ENCODE results near the gene RNF138.

RNF138 gene

DNA sequence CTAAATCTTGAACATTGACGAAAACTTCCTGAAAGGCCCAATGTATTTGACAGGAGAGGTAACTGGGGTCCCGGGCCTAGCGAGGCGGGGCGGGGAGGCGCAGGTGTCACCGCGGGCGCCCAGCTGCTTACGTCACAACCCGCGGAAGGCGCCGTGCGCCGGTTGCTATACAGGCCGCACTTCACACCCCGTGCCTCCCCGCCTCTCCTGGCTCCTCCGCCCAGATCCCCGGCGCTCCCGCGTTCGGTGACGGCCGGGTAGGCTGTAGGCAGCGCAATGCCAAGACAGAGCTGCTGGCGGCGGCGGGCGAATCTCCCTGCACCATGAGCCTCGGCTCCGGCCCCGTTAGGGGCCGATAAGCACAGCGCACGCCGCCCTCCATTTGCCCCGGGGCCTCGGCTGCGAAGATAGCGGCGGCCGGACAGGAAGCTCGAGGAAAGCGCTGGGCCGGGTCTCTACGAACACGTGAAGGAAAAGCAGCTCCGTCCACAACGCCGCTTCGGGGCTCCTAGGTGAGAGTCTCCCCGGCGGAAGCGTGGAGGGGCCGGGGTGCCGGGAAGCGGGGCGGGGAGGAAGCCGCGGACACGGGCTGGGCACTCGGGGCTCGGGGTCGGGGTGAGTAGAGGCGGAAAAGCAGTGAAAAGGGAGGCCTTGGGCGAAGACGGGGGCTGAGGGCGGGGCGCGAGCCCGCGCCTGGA lies at the start of gene RNF138:
Gene RNF138, plus strand, starts transcription at position 151 of the 698 bp plus-strand sequence. CDS start 903 bp downstream, outside the sequence.
- Histone ChIP-seq H3K9me3 (ENCODE audit: control insufficient read depth, insufficient read depth, low read length) (no peaks in the 10 kb centered on the region), H3K36me3 (ENCODE audit: control insufficient read depth, low read length) (peaks cover 42% of the 10 kb centered on the region), H3F3A (ENCODE audit: control insufficient read depth, insufficient read depth) (peaks cover 6% of the 10 kb centered on the region), H3K4me2 (ENCODE audit: low read length) (peak within 1 kb of the TSS; percentile 92), H3K4me3 (ENCODE audit: low read length) (peak within 1 kb of the TSS; percentile 76), H3K9me2 (replicated peaks; ENCODE audit: control insufficient read depth, low read length) (no peaks in the 10 kb centered on the region), H3K27me3 (ENCODE audit: control insufficient read depth, low read length) (no peaks in the 10 kb centered on the region), H4K20me1 (ENCODE audit: control insufficient read depth, insufficient read depth, low read depth, low read length) (peaks cover 24% of the 10 kb centered on the region), H3K27ac (ENCODE audit: low read depth, low read length) (peak within 1 kb of the TSS; percentile 94), H3K4me1 (ENCODE audit: control insufficient read depth, low read length) (peaks cover 24% of the 10 kb centered on the region), H3K79me2 (ENCODE audit: control insufficient read depth, low read length) (peaks cover 44% of the 10 kb centered on the region)
- no peak for TF ChIP-seq EZH2phosphoT487 (IDR thresholded peaks at IDR 0.05; ENCODE audit: borderline replicate concordance, low read length)
- TF ChIP-seq, protein P1, sequence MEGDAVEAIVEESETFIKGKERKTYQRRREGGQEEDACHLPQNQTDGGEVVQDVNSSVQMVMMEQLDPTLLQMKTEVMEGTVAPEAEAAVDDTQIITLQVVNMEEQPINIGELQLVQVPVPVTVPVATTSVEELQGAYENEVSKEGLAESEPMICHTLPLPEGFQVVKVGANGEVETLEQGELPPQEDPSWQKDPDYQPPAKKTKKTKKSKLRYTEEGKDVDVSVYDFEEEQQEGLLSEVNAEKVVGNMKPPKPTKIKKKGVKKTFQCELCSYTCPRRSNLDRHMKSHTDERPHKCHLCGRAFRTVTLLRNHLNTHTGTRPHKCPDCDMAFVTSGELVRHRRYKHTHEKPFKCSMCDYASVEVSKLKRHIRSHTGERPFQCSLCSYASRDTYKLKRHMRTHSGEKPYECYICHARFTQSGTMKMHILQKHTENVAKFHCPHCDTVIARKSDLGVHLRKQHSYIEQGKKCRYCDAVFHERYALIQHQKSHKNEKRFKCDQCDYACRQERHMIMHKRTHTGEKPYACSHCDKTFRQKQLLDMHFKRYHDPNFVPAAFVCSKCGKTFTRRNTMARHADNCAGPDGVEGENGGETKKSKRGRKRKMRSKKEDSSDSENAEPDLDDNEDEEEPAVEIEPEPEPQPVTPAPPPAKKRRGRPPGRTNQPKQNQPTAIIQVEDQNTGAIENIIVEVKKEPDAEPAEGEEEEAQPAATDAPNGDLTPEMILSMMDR (IDR thresholded peaks at IDR 0.05; ENCODE audit: low read depth, low read length, poor library complexity, severe bottlenecking), result no peak

DNA sequence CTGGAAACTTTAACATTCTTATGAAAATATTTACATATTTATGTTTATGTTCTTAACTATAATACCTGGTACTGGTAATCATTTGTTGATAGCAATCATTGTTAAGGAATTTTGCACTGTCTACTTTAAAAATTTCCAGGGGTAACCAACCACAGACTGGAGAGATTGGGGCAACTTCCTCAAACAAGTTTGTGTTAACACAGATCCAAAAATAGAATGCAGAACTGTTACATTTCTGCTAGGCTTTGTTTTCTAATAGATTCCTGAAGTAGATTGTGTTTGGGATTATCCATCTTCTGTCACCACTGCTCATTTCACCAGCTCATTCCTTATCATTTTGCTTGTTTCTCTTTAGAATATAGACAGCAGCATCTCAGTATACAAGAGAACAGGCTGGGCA lies 49.3 kb upstream of the RNF138 start:
- H3K4me1 ChIP-seq (ENCODE audit: control insufficient read depth, low read length), result peaks cover 26% of the 10 kb centered on the region
- no peaks in the 10 kb centered on the region for H3K36me3 ChIP-seq (ENCODE audit: control insufficient read depth, low read length)
- no peaks in the 10 kb centered on the region for H3K79me2 ChIP-seq (ENCODE audit: control insufficient read depth, low read length)
- H3F3A ChIP-seq (ENCODE audit: control insufficient read depth, insufficient read depth), result no peaks in the 10 kb centered on the region
- H3K4me2 ChIP-seq (ENCODE audit: low read length), result peak overlapping the region; percentile 35; the same call in 1 of the 2 replicates
- H3K27me3 ChIP-seq (ENCODE audit: control insufficient read depth, low read length), result peaks cover 8% of the 10 kb centered on the region
- H3K4me3 ChIP-seq (ENCODE audit: low read length), result no peak overlapping the region
- no peak overlapping the region for H3K27ac ChIP-seq (ENCODE audit: low read depth, low read length)
- no peaks in the 10 kb centered on the region for H4K20me1 ChIP-seq (ENCODE audit: control insufficient read depth, insufficient read depth, low read depth, low read length)
- no peak for TF ChIP-seq EZH2phosphoT487 (IDR thresholded peaks at IDR 0.05; ENCODE audit: borderline replicate concordance, low read length)
- TF ChIP-seq, protein P1 (IDR thresholded peaks at IDR 0.05; ENCODE audit: low read depth, low read length, poor library complexity, severe bottlenecking), result no peak
- no peaks in the 10 kb centered on the region for H3K9me2 ChIP-seq (replicated peaks; ENCODE audit: control insufficient read depth, low read length)
- peaks cover 6% of the 10 kb centered on the region; the same call in 1 of the 2 replicates for H3K9me3 ChIP-seq (ENCODE audit: control insufficient read depth, insufficient read depth, low read length)

DNA sequence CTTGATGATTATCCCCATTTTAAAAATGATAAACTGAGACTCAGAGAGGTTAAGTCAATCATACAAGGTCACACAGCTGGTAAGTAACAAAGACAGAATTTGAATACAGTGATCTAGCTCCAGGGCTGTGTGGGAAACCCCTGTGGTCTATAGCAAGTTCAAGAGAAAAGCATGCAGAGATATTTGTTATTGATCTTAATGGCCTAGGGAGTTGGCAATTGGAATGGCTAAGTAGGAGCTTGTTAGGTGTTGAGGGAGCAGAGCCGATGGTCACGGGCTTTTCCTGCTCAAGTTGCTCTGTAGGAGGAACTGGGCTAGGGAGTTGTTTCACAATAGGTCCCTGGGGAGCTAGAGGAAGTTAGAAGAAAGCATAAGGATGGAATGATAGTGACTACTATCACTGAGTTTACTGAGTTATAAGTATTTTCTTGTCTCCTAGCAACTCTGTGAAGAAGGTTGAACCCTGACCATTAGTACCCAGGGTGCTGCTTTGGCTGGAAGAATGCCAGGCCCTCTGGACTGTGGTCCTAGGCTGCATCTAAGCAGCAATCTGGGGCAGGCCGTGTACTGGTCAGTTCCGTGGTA lies 43.1 kb upstream of the RNF138 start:
- Histone ChIP-seq H3K36me3 (ENCODE audit: control insufficient read depth, low read length) (no peaks in the 10 kb centered on the region), H3K27me3 (ENCODE audit: control insufficient read depth, low read length) (no peaks in the 10 kb centered on the region), H4K20me1 (ENCODE audit: control insufficient read depth, insufficient read depth, low read depth, low read length) (no peaks in the 10 kb centered on the region), H3K9me2 (replicated peaks; ENCODE audit: control insufficient read depth, low read length) (no peaks in the 10 kb centered on the region), H3K27ac (ENCODE audit: low read depth, low read length) (no peak overlapping the region), H3K4me3 (ENCODE audit: low read length) (no peak overlapping the region), H3K4me1 (ENCODE audit: control insufficient read depth, low read length) (peaks cover 22% of the 10 kb centered on the region), H3K9me3 (ENCODE audit: control insufficient read depth, insufficient read depth, low read length) (no peaks in the 10 kb centered on the region), H3K79me2 (ENCODE audit: control insufficient read depth, low read length) (no peaks in the 10 kb centered on the region), H3F3A (ENCODE audit: control insufficient read depth, insufficient read depth) (no peaks in the 10 kb centered on the region), H3K4me2 (ENCODE audit: low read length) (peak overlapping the region; percentile 38)
- TF ChIP-seq, protein P1 (IDR thresholded peaks at IDR 0.05; ENCODE audit: low read depth, low read length, poor library complexity, severe bottlenecking), result no peak
- TF ChIP-seq EZH2phosphoT487 (IDR thresholded peaks at IDR 0.05; ENCODE audit: borderline replicate concordance, low read length), result no peak
